Stimulated activated naive CD4-positive, alpha-beta T cell treated with Interleukin-2 at 50 U/mL for 16 hours (primary cell): Measurements from ENCODE around the gene ACAD11.
"Not testable (repeated sequence)": the region's sequence is repeated elsewhere in the genome, so short reads cannot be mapped to it uniquely, and the experiment has no call there.

Source experiments
- DNase-seq: peaks from one replicate; lab custom pipeline; 2025; lab: John Stamatoyannopoulos, UW

ACAD11 gene

GRCh38 chr3:132652640-132653270 is 6.9 kb downstream of the ACAD11 start:
- no peak for DNase-seq

- DNase-seq, result no peak
These were observed 9.5 kb downstream of the ACAD11 start for GRCh38 chr3:132650153-132650552.

DNA sequence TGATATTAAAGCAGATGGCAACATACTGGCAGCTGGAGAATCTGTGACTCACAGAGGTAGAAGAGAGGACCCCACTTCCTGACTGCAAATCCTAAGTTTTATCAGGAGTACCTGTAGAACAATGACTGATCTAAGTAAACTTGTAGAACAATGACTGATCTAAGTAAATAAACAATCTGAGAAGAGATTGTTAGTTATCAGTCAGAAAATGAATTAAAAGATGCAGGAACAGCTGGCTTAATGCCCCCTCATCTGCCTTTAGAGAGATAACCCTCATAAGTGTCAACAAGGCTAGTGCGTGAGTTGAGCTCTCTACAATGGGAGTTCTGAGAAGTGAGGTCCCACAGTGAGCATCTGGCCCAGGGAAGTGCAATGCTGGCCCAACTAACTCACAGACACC is 14.6 kb downstream of the ACAD11 start:
- no peak for DNase-seq

DNA sequence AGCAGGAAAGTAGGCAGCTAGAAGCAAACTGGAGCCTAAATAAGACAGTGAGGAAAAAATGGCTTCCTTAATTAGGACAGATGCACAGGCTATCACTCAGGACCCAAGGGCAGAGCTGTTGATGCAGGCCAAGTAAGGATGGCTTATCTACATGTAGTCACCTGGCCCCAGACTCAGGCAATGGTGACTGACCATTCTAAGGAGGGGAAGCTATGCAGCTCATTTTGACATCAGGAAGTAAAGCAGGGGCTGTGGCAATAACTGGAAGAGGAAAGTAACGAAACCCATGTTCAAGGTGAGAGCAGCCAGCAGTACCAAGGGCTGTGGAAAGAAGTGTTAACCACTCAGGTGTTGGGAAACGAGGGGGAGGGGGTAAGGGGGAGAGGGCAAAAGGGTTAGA is 16.2 kb downstream of the ACAD11 start:
- DNase-seq, result no peak

GRCh38 chr3:132642539-132642847 is 17.1 kb downstream of the ACAD11 start:
- no peak for DNase-seq

GRCh38 chr3:132641837-132642538 is 17.6 kb downstream of the ACAD11 start:
- no peak for DNase-seq

DNA sequence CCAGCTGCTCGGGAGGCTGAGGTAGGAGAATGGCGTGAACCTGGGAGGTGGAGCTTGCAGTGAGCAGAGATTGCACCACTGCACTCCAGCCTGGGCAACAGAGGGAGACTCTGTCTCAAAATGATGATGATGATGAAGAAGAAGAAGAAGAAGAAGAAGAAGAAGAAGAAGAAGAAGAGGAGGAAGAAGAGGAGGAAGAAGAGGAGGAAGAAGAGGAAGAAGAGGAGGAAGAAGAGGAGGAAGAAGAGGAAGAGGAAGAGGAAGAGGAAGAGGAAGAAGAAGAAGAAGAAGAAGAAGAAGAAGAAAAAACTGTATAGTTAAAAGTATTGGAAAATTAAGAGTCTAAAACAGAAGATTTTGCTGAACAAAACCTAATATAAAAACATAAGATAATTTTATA is 18.2 kb downstream of the ACAD11 start:
- DNase-seq, result not testable (repeated sequence)

- DNase-seq, result no peak
These were observed 20.9 kb downstream of the ACAD11 start for GRCh38 chr3:132638706-132639105.

DNA sequence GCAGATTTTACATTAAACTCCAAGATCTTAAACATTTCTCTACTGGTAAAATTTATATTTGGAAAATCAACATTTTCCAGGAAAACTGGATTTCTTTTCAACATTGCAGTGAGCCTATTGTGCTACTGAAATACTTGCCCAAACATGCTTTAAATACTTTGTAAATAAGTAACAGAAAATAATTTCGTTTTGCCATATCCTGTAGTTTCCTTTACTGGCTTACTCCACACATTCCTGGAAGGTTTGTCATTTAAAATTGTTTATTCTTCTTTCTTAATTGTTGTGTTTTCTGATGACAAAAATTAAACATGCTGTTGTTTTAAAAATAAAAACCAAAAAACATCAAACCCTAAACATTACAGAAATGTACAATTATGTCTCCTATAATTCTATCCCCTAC is 22.0 kb downstream of the ACAD11 start:
- DNase-seq, result no peak

- DNase-seq, result no peak
These were observed 24.6 kb downstream of the ACAD11 start for GRCh38 chr3:132635052-132635451.

DNA sequence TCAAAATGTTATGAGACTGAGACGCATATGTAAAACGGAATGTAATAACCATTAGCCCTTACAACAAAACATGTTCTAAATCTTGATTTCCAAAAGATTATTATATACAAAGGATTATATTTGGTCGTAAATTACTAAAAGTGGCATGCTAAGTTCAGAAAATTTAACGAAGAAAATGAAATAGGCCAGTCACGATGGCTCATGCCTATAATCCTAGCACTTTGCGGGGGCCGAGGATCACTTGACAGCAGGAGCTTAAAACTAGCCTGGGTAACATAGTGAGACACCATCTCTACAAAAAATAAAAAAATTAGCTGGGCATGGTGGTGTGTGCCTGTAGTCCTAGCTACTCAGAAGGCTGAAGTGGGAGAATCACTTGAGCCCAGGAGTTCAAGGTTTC is 29.0 kb downstream of the ACAD11 start:
- DNase-seq, result no peak

DNA sequence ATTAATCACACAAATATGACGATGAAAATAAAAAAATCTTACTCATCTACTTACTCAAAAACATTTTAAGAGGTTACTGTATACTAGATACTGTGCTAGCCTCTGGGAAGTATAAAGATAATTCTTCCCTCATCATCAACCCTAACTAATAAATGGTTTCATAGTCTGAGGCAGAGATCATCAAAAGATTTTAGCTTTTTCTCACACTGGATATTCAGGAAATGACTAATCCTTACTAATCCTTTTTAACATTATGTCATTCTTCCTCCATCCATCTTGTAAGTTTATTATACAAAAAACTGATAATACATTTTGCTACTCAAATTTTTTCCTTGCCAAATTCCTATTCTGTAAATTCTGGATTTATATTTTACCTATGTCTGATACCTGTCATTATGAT is 29.7 kb downstream of the ACAD11 start:
- DNase-seq, result no peak

DNA sequence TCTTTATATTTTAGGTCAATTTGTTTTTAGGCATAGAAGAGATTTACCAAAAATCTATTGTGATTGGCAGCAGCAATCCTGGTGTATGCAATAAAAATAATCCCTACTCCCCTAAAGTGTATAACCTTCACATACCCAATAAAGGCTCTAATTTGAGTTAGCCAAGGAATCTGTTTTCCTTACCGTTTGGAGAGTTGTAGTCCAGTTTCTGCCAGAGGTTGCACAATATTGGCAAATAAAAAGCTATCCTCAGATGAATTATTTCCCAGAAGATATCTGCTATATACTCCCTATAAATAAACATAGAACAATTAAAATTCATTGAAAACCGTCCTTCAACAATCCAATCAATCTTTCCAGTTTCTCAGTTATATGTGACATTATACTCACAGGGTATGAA is 31.5 kb downstream of the ACAD11 start:
- DNase-seq, result no peak

DNA sequence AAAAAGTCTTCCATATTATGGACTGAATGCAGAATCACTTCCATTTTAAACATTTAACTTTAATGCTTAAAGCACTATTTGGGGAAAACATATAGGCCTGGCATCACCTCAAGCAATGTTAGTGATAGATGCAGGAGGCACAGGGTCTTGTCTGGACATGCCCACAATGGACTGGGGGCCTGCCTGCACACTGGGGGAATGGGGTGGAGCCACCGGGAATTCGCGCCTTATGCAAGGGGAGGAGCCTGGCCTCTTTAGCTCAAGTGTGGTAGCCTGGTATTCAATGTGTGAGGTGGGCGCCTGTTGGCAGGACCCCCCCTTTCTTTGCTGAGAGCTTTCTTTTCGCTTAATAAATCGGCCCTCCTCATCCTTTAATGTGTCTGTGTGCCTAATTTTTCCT is 32.7 kb downstream of the ACAD11 start:
- DNase-seq, result no peak

- no peak for DNase-seq
These were observed 34.0 kb downstream of the ACAD11 start for GRCh38 chr3:132625613-132626012.

DNA sequence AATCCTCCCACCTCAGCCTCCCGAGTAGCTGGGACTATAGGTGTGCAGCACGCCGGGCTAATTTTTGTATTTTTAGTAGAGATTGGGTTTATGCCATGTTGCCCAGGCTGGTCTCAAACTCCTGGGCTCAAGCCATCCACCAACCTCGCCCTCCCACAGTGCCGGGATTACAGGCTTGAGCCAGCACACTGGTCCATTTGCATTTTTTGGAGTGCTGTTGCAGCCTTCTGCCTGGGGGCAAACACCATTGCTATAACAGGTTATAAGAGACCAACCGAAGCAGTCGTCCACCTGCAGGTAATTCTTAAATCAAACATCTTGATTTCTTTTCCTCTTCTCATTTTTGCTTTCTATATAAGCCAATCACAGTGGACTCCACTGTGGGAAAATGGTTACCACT is 34.8 kb downstream of the ACAD11 start:
- no peak for DNase-seq

DNA sequence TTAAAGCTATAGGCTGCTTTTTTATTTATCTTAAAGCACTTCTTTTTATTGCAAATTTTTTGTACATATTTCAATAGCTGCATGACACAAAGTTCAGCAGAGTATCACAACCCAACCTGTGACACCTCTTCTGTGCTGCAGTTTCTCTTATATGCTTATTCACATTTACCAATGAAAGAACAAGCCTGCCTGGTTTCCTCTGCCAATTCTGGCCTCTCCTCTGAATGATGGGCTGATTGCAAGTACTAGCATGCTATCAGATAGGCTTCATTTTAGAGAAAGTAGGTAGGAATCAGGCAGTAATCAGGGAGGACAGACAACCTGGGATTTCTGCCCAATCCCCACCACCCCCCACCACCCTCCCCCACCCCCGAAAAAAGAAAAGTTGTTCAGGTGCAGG is 36.0 kb downstream of the ACAD11 start:
- DNase-seq, result no peak

DNA sequence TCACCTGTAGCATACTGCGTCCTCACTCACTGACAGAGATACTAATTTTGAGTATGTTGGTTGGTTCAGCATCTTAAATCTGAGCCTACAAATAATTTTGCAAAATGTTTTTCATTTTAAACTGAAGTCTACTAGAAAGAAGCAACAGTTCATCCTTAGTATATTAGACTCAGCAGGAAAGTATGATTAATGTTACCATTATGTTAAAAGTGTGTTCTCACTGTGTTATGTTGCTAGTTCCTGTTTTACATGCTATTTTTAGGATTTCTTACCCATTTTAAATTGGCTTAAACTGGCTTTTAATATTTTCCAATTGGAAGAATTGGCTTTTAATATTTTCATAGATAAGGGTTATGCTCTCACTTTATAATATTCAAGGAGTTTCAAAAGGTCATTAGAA is 36.8 kb downstream of the ACAD11 start:
- DNase-seq, result no peak

DNA sequence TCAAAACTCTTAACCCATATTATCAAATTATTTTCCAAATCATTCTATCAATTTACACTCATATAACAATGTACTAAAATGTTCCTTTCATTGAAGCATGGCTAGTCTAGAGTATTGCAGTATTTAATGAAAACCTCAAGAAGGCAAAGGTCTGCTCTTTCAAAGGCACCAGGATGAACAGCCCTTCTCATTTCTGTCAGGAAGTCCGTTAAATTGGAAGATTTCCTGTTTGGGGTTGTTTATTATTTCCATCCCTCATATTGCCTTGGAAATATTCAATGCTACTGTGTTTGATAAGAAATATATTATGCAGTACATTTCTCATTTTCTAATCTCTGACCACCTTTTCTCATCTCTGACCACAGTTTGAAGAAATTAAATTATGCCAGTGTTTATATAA is 37.5 kb downstream of the ACAD11 start:
- no peak for DNase-seq

DNA sequence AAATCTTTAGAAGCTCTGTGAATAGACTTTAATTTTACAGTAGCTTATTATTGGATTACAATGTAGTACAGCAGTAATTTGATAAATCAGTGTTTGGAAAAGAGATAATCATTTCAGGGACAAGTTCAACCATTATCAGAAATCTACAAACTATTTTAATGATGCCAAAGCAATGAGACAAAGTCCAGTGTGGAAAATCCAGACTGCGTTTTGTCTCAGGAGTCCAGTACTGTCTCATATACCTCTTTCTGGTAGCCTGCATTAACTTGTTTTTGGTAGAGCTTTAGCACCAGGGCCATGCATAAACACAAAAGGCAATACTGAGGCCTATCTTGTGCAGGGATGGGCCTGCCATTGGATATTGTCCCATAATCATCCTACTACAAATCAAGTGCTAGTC is 42.8 kb downstream of the ACAD11 start:
- DNase-seq, result no peak

GRCh38 chr3:132615881-132616280 is 43.7 kb downstream of the ACAD11 start:
- no peak for DNase-seq

GRCh38 chr3:132615301-132615700 is 44.3 kb downstream of the ACAD11 start:
- not testable (repeated sequence) for DNase-seq

- DNase-seq, result not testable (repeated sequence)
These were observed 53.0 kb downstream of the ACAD11 start for GRCh38 chr3:132606620-132607019.

- no peak for DNase-seq
These were observed 53.5 kb downstream of the ACAD11 start for GRCh38 chr3:132606085-132606484.
